Vagina (tissue), 2 donors: ENCODE measurements around the gene LTB4R2. TPM values are rescaled to one million over a fixed set of nuclear protein-coding genes. Genes with fewer than 3 reads are reported as not detected.

Source experiments
- DNase-seq, 2 donors: peaks; one replicate each; pipeline ENCODE4 v3.0.0-alpha.2; 2017; ENCODE audit errors: extremely low spot score in 2 of 2
- H3K27ac ChIP-seq: fragments of 200-600 bp; sonication (generic); one replicate; pipeline ENCODE4 v1.5.1; 2019
- H3K27me3 ChIP-seq: fragments of 200-600 bp; sonication (generic); one replicate; pipeline ENCODE4 v1.5.1; 2019
- H3K36me3 ChIP-seq, 2 donors: fragments of 200-600 bp; sonication (generic); one replicate each; pipeline ENCODE4 v1.5.1; 2017 to 2019
- H3K4me1 ChIP-seq: fragments of 200-600 bp; sonication (generic); one replicate; pipeline ENCODE4 v1.5.1; 2019
- H3K4me3 ChIP-seq, 2 donors: fragments of 200-600 bp; sonication (generic); 1 replicate in 1 of 2; 2 replicates in 1 of 2; pipeline ENCODE4 v1.5.1; 2016 to 2019
- H3K9me3 ChIP-seq: fragments of 200-600 bp; sonication (generic); one replicate; pipeline ENCODE4 v1.5.1; 2019
- CTCF ChIP-seq, 3 experiments: fragments of 450-650 bp in 2 of 3; fragments of 200-600 bp in 1 of 3; sonication (generic) in 1 of 3; IDR thresholded peaks; one replicate each; pipeline ENCODE4 v1.5.1; 2017 to 2019; ENCODE audit warnings: antibody characterized with exemption in 3 of 3, mild to moderate bottlenecking in 2 of 3, moderate library complexity in 2 of 3
- POLR2A ChIP-seq, 2 donors: fragments of 450-650 bp; IDR thresholded peaks; one replicate each; pipeline ENCODE4 v1.6.1; 2017; ENCODE audit warnings: antibody characterized with exemption in 2 of 2, mild to moderate bottlenecking in 2 of 2, moderate library complexity in 2 of 2
- POLR2AphosphoS5 ChIP-seq, 2 donors: sonication (generic); formaldehyde crosslinking; IDR thresholded peaks; one replicate each; pipeline ENCODE4 v1.9.0; 2017; ENCODE audit warnings: antibody characterized with exemption in 2 of 2, mild to moderate bottlenecking in 2 of 2, low read depth in 1 of 2; ENCODE audit not compliant: insufficient read depth in 1 of 2
- intact Hi-C: fragments of 100-400 bp; cut with DNase I; formaldehyde crosslinking; loops from one replicate; pipeline ENCODE4 v1.15.1; 2023
- total RNA-seq: library from RNA; depleted of rRNA; stranded (reverse); fragments of >200 nt; gene quantifications from one replicate; pipeline ENCODE4 v1.2.3, GENCODE V29; 2016

LTB4R2 gene
- 66.5 TPM for total RNA-seq

DNA sequence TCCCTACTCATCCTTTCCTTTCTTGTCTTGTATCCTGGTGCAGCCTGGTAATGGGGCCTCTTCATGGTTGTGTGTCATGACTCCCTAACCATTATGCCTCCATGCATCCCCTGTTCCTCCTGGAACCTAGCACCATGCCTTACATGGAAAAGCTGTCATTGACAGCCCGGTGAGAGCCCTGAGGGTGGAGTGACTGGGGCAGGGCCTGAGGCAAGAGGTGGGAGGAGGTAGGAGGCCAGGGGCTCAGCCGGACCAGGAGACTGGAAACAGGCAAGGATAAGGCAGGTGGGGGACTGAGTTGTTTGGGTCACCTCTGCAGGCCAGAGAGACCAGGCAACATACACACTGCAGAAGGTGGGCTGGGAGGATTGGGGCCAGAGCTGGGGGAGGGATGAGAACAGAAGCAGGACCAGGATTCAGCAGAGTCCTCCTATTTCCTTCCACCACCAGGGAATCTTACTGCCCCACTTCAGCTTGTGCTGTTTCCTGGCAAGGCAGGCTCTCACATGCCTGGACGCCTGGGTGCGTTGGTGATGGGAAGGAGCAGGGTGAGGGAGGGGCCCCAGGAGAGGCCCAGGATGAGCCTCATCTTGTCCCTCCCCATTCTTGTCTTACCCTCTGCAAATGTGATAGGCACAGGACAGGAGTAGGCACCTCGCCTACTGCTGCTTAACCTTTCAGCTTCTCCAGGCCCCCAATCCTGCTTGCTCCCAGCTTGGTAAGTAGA is at the start of gene LTB4R2:
LTB4R2 (plus strand) TSS at position 603 of the 727 bp plus-strand sequence. CDS start 525 bp downstream, outside the sequence.
- intact Hi-C loops: no loop called here
- Histone ChIP-seq H3K4me1 (peaks cover 68% of the 10 kb centered on the region), H3K4me3 (peak within 1 kb of the TSS; percentile 48 to 58), H3K36me3 (peaks cover 0 to 27% of the 10 kb centered on the region in 2 donors), H3K27me3 (no peaks in the 10 kb centered on the region), H3K9me3 (no peaks in the 10 kb centered on the region), H3K27ac (peak within 1 kb of the TSS; percentile 87)
- TF ChIP-seq POLR2AphosphoS5 (IDR thresholded peaks at IDR 0.05; ENCODE audit: insufficient read depth in 1 of 2, low read depth in 1 of 2) (no peak), POLR2A (IDR thresholded peaks at IDR 0.05) (no peak), CTCF (IDR thresholded peaks at IDR 0.05) (no peak)
- no peak for DNase-seq

GRCh38 chr14:24260780-24261157 is 49.2 kb upstream of the LTB4R2 start:
- TF ChIP-seq POLR2A (IDR thresholded peaks at IDR 0.05): no peak
- no peak for TF ChIP-seq POLR2AphosphoS5 (IDR thresholded peaks at IDR 0.05; ENCODE audit: insufficient read depth in 1 of 2, low read depth in 1 of 2)
- no peak for TF ChIP-seq CTCF (IDR thresholded peaks at IDR 0.05)
- peaks cover 0 to 7% of the 10 kb centered on the region in 2 donors for H3K36me3 ChIP-seq
- H3K4me1 ChIP-seq: peaks cover 11% of the 10 kb centered on the region
- peak overlapping the region in 1 of 2 donors; percentile 26 for H3K4me3 ChIP-seq
- H3K27me3 ChIP-seq: no peaks in the 10 kb centered on the region
- DNase-seq: no peak
- intact Hi-C loops: no loop called here
- no peaks in the 10 kb centered on the region for H3K9me3 ChIP-seq
- no peak overlapping the region for H3K27ac ChIP-seq

- intact Hi-C loops: no loop called here
- no peak overlapping the region for H3K27ac ChIP-seq
- no peak for DNase-seq
- H3K9me3 ChIP-seq: no peaks in the 10 kb centered on the region
- TF ChIP-seq POLR2A (IDR thresholded peaks at IDR 0.05) (no peak), CTCF (IDR thresholded peaks at IDR 0.05) (no peak), POLR2AphosphoS5 (IDR thresholded peaks at IDR 0.05; ENCODE audit: insufficient read depth in 1 of 2, low read depth in 1 of 2) (no peak)
- H3K4me3 ChIP-seq: peak overlapping the region in 1 of 2 donors; percentile 26
- H3K27me3 ChIP-seq: no peaks in the 10 kb centered on the region
- peaks cover 0 to 12% of the 10 kb centered on the region in 2 donors for H3K36me3 ChIP-seq
- peaks cover 11% of the 10 kb centered on the region for H3K4me1 ChIP-seq
Measured at GRCh38 chr14:24261256-24261968, 48.5 kb upstream of the LTB4R2 start.

- intact Hi-C loops: no loop called here
- no peak overlapping the region for H3K27ac ChIP-seq
- no peaks in the 10 kb centered on the region for H3K9me3 ChIP-seq
- no peaks in the 10 kb centered on the region for H3K27me3 ChIP-seq
- H3K36me3 ChIP-seq: peaks cover 0 to 17% of the 10 kb centered on the region in 2 donors
- peak overlapping the region in 1 of 2 donors; percentile 26 for H3K4me3 ChIP-seq
- H3K4me1 ChIP-seq: peaks cover 11% of the 10 kb centered on the region
- TF ChIP-seq POLR2A (IDR thresholded peaks at IDR 0.05) (no peak), POLR2AphosphoS5 (IDR thresholded peaks at IDR 0.05; ENCODE audit: insufficient read depth in 1 of 2, low read depth in 1 of 2) (no peak), CTCF (IDR thresholded peaks at IDR 0.05) (no peak)
- DNase-seq: no peak
Measured at GRCh38 chr14:24261969-24262327, 48.0 kb upstream of the LTB4R2 start.
